ENCODE results near the gene LDLRAD4.
A peak's percentile ranks its signal among the peaks of the same experiment; 100 is the strongest.
"Not testable (repeated sequence)": the region's sequence is repeated elsewhere in the genome, so short reads cannot be mapped to it uniquely, and the experiment has no call there.

Gene LDLRAD4

DNA sequence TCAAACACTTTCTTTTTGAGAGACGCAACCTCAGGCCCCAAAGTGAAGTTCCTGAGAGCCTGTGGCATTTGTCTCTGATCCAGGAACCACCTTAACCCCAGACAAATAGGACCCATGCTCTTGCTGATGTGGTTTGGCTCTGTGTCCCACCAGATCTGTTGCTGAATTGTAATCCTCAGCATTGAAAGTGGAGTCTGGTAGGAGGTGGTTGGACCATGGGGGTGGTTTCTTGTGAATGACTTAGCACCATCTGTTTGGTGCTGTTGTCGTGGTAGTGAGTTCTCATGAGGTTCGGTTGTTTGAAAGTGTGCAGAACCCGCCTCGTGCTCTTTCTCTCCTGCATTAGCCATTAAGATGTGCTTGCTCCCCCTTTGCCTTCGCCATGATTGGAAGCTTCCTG, 255.2 kb downstream of the LDLRAD4 start:
- H3K9me3 ChIP-seq (ENCODE audit: insufficient read depth, low read length, severe bottlenecking) = no peaks in the 10 kb centered on the region
- ATAC-seq (ENCODE audit: insufficient read depth, low read depth) (peak; percentile 57; the same call in 2 of the 3 replicates), DNase-seq (no peak)
- peak overlapping the region; percentile 3; the same call in 1 of the 2 replicates for H3K27ac ChIP-seq (ENCODE audit: low read length)
- H3K27me3 ChIP-seq (ENCODE audit: insufficient read depth, low read length, poor library complexity) = no peaks in the 10 kb centered on the region
- no peak overlapping the region for H3K4me2 ChIP-seq (ENCODE audit: insufficient read depth, low read length)
- H3K4me1 ChIP-seq (ENCODE audit: insufficient read depth, low read length) = 0 out of 2 replicates have a peak, but pooled peaks cover 6% of the 10 kb centered on the region
- H3K79me2 ChIP-seq (ENCODE audit: insufficient read depth, low read length) = peaks cover 99% of the 10 kb centered on the region
- TF ChIP-seq, protein P1, sequence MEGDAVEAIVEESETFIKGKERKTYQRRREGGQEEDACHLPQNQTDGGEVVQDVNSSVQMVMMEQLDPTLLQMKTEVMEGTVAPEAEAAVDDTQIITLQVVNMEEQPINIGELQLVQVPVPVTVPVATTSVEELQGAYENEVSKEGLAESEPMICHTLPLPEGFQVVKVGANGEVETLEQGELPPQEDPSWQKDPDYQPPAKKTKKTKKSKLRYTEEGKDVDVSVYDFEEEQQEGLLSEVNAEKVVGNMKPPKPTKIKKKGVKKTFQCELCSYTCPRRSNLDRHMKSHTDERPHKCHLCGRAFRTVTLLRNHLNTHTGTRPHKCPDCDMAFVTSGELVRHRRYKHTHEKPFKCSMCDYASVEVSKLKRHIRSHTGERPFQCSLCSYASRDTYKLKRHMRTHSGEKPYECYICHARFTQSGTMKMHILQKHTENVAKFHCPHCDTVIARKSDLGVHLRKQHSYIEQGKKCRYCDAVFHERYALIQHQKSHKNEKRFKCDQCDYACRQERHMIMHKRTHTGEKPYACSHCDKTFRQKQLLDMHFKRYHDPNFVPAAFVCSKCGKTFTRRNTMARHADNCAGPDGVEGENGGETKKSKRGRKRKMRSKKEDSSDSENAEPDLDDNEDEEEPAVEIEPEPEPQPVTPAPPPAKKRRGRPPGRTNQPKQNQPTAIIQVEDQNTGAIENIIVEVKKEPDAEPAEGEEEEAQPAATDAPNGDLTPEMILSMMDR (IDR thresholded peaks at IDR 0.05; ENCODE audit: borderline replicate concordance, extremely low read depth, low read length, poor library complexity, severe bottlenecking) = no peak
- no peak for TF ChIP-seq EZH2 (IDR thresholded peaks at IDR 0.05; ENCODE audit: borderline replicate concordance, low read depth, low read length, severe bottlenecking)
- no peak overlapping the region for H2AFZ ChIP-seq (ENCODE audit: low read depth, low read length)
- peaks cover 83% of the 10 kb centered on the region for H3K36me3 ChIP-seq (ENCODE audit: insufficient read depth, low read length)
- H4K20me1 ChIP-seq (ENCODE audit: insufficient read depth, low read length) = peaks cover 69% of the 10 kb centered on the region
- no peak overlapping the region for H3K4me3 ChIP-seq (ENCODE audit: low read depth in 1 of 2, low read length in 2 of 2)
- no peak overlapping the region for H3K9ac ChIP-seq (ENCODE audit: low read depth, low read length)

- H3K79me2 ChIP-seq (ENCODE audit: insufficient read depth, low read length) = peaks cover 99% of the 10 kb centered on the region
Observed at GRCh38 chr18:13474336-13474735, 255.8 kb downstream of the LDLRAD4 start.

DNA sequence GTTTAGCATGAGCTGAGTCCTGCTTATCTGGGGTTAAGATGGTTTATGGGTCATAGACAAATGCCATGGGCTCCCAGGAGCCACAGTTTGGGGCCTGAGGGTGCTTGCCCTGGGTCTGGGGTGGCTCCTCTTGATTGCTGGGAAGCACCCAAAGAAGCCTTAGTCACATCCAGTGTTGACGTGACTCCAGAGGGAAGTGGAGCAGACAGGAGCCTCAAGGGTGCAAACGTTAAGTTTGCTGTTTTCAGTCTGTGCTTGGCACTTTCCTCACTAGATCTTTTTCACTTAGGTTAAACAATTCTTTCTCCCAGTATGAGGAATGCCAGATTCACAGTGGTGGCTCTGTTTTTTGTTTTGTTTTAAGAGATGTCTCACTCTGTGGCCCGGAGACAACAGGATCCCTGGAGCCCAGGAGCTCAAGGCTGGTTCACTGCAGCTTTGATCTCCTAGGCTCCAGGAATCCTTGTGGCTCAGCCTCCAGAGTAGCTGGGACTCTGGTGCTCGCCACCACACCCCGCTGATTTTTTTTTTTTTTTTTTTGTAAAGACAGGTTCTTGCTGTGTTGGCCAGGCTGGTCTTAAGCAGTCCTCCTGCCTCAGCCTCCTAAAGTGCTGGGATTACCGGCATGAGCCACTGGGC, 256.5 kb downstream of the LDLRAD4 start:
- no peak for TF ChIP-seq EZH2 (IDR thresholded peaks at IDR 0.05; ENCODE audit: borderline replicate concordance, low read depth, low read length, severe bottlenecking)
- TF ChIP-seq, protein P1 (IDR thresholded peaks at IDR 0.05; ENCODE audit: borderline replicate concordance, extremely low read depth, low read length, poor library complexity, severe bottlenecking) = no peak
- no peaks in the 10 kb centered on the region for H3K9me3 ChIP-seq (ENCODE audit: insufficient read depth, low read length, severe bottlenecking)
- no peak overlapping the region for H3K4me3 ChIP-seq (ENCODE audit: low read depth in 1 of 2, low read length in 2 of 2)
- no peak overlapping the region for H3K9ac ChIP-seq (ENCODE audit: low read depth, low read length)
- peaks cover 69% of the 10 kb centered on the region for H4K20me1 ChIP-seq (ENCODE audit: insufficient read depth, low read length)
- H2AFZ ChIP-seq (ENCODE audit: low read depth, low read length) = no peak overlapping the region
- H3K27ac ChIP-seq (ENCODE audit: low read length) = peak overlapping the region; percentile 65
- no peak overlapping the region for H3K4me2 ChIP-seq (ENCODE audit: insufficient read depth, low read length)
- peaks cover 98% of the 10 kb centered on the region for H3K79me2 ChIP-seq (ENCODE audit: insufficient read depth, low read length)
- 0 out of 2 replicates have a peak, but pooled peaks cover 6% of the 10 kb centered on the region for H3K4me1 ChIP-seq (ENCODE audit: insufficient read depth, low read length)
- ATAC-seq (ENCODE audit: insufficient read depth, low read depth) (no peak), DNase-seq (no peak)
- H3K36me3 ChIP-seq (ENCODE audit: insufficient read depth, low read length) = peaks cover 86% of the 10 kb centered on the region
- H3K27me3 ChIP-seq (ENCODE audit: insufficient read depth, low read length, poor library complexity) = no peaks in the 10 kb centered on the region

More at GRCh38 chr18:13474336-13474735, 255.8 kb downstream of the LDLRAD4 start:
- H3K4me3 ChIP-seq (ENCODE audit: low read depth in 1 of 2, low read length in 2 of 2) = no peak overlapping the region
- no peak overlapping the region for H3K9ac ChIP-seq (ENCODE audit: low read depth, low read length)
- H4K20me1 ChIP-seq (ENCODE audit: insufficient read depth, low read length) = peaks cover 69% of the 10 kb centered on the region
- no peak for TF ChIP-seq EZH2 (IDR thresholded peaks at IDR 0.05; ENCODE audit: borderline replicate concordance, low read depth, low read length, severe bottlenecking)
- TF ChIP-seq, protein P1 (IDR thresholded peaks at IDR 0.05; ENCODE audit: borderline replicate concordance, extremely low read depth, low read length, poor library complexity, severe bottlenecking) = no peak
- H2AFZ ChIP-seq (ENCODE audit: low read depth, low read length) = no peak overlapping the region
- H3K4me2 ChIP-seq (ENCODE audit: insufficient read depth, low read length) = no peak overlapping the region
- H3K9me3 ChIP-seq (ENCODE audit: insufficient read depth, low read length, severe bottlenecking) = no peaks in the 10 kb centered on the region
- no peak for ATAC-seq (ENCODE audit: insufficient read depth, low read depth)
- H3K27me3 ChIP-seq (ENCODE audit: insufficient read depth, low read length, poor library complexity) = no peaks in the 10 kb centered on the region
- peak overlapping the region; percentile 65 for H3K27ac ChIP-seq (ENCODE audit: low read length)
- H3K4me1 ChIP-seq (ENCODE audit: insufficient read depth, low read length) = 0 out of 2 replicates have a peak, but pooled peaks cover 6% of the 10 kb centered on the region
- no peak for DNase-seq
- peaks cover 85% of the 10 kb centered on the region for H3K36me3 ChIP-seq (ENCODE audit: insufficient read depth, low read length)

- Histone ChIP-seq H3K79me2 (ENCODE audit: insufficient read depth, low read length) (peaks cover 98% of the 10 kb centered on the region), H4K20me1 (ENCODE audit: insufficient read depth, low read length) (peaks cover 69% of the 10 kb centered on the region), H3K36me3 (ENCODE audit: insufficient read depth, low read length) (peaks cover 85% of the 10 kb centered on the region)
- not testable (repeated sequence) for H3K27ac ChIP-seq (ENCODE audit: low read length); ATAC-seq (ENCODE audit: insufficient read depth, low read depth); H3K9ac ChIP-seq (ENCODE audit: low read depth, low read length); H3K4me2 ChIP-seq (ENCODE audit: insufficient read depth, low read length); H3K4me1 ChIP-seq (ENCODE audit: insufficient read depth, low read length); H3K9me3 ChIP-seq (ENCODE audit: insufficient read depth, low read length, severe bottlenecking); H3K4me3 ChIP-seq (ENCODE audit: low read depth in 1 of 2, low read length in 2 of 2); H3K27me3 ChIP-seq (ENCODE audit: insufficient read depth, low read length, poor library complexity); H2AFZ ChIP-seq (ENCODE audit: low read depth, low read length); DNase-seq
Observed at GRCh38 chr18:13476312-13476711, 257.8 kb downstream of the LDLRAD4 start.

Measured in DND-41 (cell line).